ENCODE results near the gene PFDN4. TPM values are rescaled to one million over a fixed set of nuclear protein-coding genes. Genes with fewer than 3 reads are reported as not detected.

The PFDN4 gene
- 182 and 257 TPM in 2 replicates for total RNA-seq (2014; rRNA removed; shearing (Covaris generic))

GRCh38 chr20:54207743-54208547, at the start of gene PFDN4:
Gene PFDN4, plus strand, starts transcription at chr20:54208087. Its CDS starts 14 bp downstream, at chr20:54208101.
- peak; percentile 81 for DNase-seq (ENCODE audit: low spot score)
- in situ Hi-C loops (cut with HindIII; ENCODE audit: low sequenced_read_pairs), result no loop called here

GRCh38 chr20:54158226-54158625, 49.7 kb upstream of the PFDN4 start:
- in situ Hi-C loops (cut with HindIII; ENCODE audit: low sequenced_read_pairs), result no loop called here
- DNase-seq (ENCODE audit: low spot score), result no peak

GRCh38 chr20:54158856-54159418, 49.0 kb upstream of the PFDN4 start:
- in situ Hi-C loops (cut with HindIII; ENCODE audit: low sequenced_read_pairs), result no loop called here
- no peak for DNase-seq (ENCODE audit: low spot score)

GRCh38 chr20:54160065-54161007, 47.6 kb upstream of the PFDN4 start:
- no peak for DNase-seq (ENCODE audit: low spot score)

GRCh38 chr20:54161008-54161820, 46.7 kb upstream of the PFDN4 start:
- in situ Hi-C loops (cut with HindIII; ENCODE audit: low sequenced_read_pairs), result no loop called here
- DNase-seq (ENCODE audit: low spot score), result no peak

More at GRCh38 chr20:54160065-54161007, 47.6 kb upstream of the PFDN4 start:
- in situ Hi-C loops (cut with HindIII; ENCODE audit: low sequenced_read_pairs), result no loop called here

GRCh38 chr20:54161821-54162149, 46.1 kb upstream of the PFDN4 start:
- no peak for DNase-seq (ENCODE audit: low spot score)
- in situ Hi-C loops (cut with HindIII; ENCODE audit: low sequenced_read_pairs), result no loop called here

GRCh38 chr20:54162378-54163009, 45.4 kb upstream of the PFDN4 start:
- no peak for DNase-seq (ENCODE audit: low spot score)

GRCh38 chr20:54163402-54163801, 44.5 kb upstream of the PFDN4 start:
- no peak for DNase-seq (ENCODE audit: low spot score)
- in situ Hi-C loops (cut with HindIII; ENCODE audit: low sequenced_read_pairs), result no loop called here

More at GRCh38 chr20:54162378-54163009, 45.4 kb upstream of the PFDN4 start:
- in situ Hi-C loops (cut with HindIII; ENCODE audit: low sequenced_read_pairs), result no loop called here

- in situ Hi-C loops (cut with HindIII; ENCODE audit: low sequenced_read_pairs), result no loop called here
- DNase-seq (ENCODE audit: low spot score), result no peak
These were observed 42.9 kb upstream of the PFDN4 start for GRCh38 chr20:54165014-54165413.

GRCh38 chr20:54165803-54166202, 42.1 kb upstream of the PFDN4 start:
- no peak for DNase-seq (ENCODE audit: low spot score)
- in situ Hi-C loops (cut with HindIII; ENCODE audit: low sequenced_read_pairs), result no loop called here

- DNase-seq (ENCODE audit: low spot score), result no peak
- in situ Hi-C loops (cut with HindIII; ENCODE audit: low sequenced_read_pairs), result no loop called here
These were observed 40.8 kb upstream of the PFDN4 start for GRCh38 chr20:54166987-54167662.

GRCh38 chr20:54167909-54168872, 39.7 kb upstream of the PFDN4 start:
- DNase-seq (ENCODE audit: low spot score), result no peak
- in situ Hi-C loops (cut with HindIII; ENCODE audit: low sequenced_read_pairs), result no loop called here

GRCh38 chr20:54168961-54169862, 38.7 kb upstream of the PFDN4 start:
- in situ Hi-C loops (cut with HindIII; ENCODE audit: low sequenced_read_pairs), result no loop called here
- no peak for DNase-seq (ENCODE audit: low spot score)

- DNase-seq (ENCODE audit: low spot score), result no peak
- in situ Hi-C loops (cut with HindIII; ENCODE audit: low sequenced_read_pairs), result no loop called here
These were observed 37.8 kb upstream of the PFDN4 start for GRCh38 chr20:54170026-54170471.

GRCh38 chr20:54170963-54171362, 36.9 kb upstream of the PFDN4 start:
- no peak for DNase-seq (ENCODE audit: low spot score)
- in situ Hi-C loops (cut with HindIII; ENCODE audit: low sequenced_read_pairs), result no loop called here

- DNase-seq (ENCODE audit: low spot score), result no peak
These were observed 35.4 kb upstream of the PFDN4 start for GRCh38 chr20:54172532-54172855.

More at GRCh38 chr20:54172532-54172855, 35.4 kb upstream of the PFDN4 start:
- in situ Hi-C loops (cut with HindIII; ENCODE audit: low sequenced_read_pairs), result no loop called here

Measured in G401 (cell line).